ENCODE results near the gene S100Z. TPM values are rescaled to one million over a fixed set of nuclear protein-coding genes. Genes with fewer than 3 reads are reported as not detected.
"Not testable (repeated sequence)": the region's sequence is repeated elsewhere in the genome, so short reads cannot be mapped to it uniquely, and the experiment has no call there.

Gene S100Z
- polyA plus RNA-seq, 1 donor from 2014 or later = 5.3 TPM

DNA sequence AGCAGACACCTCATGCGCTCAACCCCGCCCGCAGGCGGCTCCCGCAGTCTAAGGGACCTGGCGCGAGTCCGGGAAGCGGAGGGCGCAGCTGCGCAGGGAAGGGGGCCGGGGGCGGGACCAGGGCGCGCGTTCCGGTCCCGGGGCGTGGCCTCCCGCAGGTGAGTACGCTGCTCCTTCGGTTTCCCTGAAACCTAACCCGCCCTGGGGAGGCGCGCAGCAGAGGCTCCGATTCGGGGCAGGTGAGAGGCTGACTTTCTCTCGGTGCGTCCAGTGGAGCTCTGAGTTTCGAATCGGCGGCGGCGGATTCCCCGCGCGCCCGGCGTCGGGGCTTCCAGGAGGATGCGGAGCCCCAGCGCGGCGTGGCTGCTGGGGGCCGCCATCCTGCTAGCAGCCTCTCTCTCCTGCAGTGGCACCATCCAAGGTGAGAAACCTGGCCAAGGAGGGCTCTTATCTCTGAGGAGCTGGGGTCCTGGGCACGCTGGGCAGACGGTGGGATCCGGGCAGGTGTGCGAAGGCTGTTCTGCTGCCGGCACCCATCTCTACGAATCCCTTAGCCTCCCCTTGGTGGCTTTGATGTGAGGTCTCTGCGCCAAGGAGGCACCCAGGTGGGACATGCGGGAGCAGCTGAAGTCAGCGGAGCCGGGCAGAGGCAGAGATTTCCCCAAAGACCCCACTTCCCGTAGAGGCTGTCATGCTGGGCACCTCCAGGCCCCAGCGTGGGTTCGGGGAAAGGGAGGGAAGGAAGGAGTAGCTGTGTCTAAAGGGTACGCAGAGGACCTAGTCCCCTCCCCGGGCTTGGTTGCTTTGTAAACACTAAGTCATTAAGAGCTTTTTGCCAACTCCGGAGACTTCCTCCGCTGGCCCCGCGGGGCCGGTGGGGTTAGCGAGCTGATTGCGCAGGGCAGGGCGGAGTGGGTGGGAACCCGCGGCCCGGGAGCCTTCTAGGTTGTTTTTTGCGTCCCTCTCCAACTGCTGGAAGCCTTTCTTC is 30.7 kb upstream of the S100Z start, which contains the start of gene F2RL1:
Gene F2RL1, plus strand, starts transcription at position 187 of the 988 bp plus-strand sequence. Its CDS starts 153 bp downstream, at position 340.
- Mint-ChIP-seq H3K36me3 (peaks cover 2% of the 10 kb centered on the region), H3K9me3 (no peaks in the 10 kb centered on the region), H3K27me3 (peaks cover 40% of the 10 kb centered on the region), H3K4me3 (peak within 1 kb of the TSS; percentile 73 to 93 (median 88)), H3K4me1 (peaks cover 3 to 15% (median 7%) of the 10 kb centered on the region in 3 donors), H3K27ac (peak within 1 kb of the TSS in 1 of 3 donors; percentile 77)

DNA sequence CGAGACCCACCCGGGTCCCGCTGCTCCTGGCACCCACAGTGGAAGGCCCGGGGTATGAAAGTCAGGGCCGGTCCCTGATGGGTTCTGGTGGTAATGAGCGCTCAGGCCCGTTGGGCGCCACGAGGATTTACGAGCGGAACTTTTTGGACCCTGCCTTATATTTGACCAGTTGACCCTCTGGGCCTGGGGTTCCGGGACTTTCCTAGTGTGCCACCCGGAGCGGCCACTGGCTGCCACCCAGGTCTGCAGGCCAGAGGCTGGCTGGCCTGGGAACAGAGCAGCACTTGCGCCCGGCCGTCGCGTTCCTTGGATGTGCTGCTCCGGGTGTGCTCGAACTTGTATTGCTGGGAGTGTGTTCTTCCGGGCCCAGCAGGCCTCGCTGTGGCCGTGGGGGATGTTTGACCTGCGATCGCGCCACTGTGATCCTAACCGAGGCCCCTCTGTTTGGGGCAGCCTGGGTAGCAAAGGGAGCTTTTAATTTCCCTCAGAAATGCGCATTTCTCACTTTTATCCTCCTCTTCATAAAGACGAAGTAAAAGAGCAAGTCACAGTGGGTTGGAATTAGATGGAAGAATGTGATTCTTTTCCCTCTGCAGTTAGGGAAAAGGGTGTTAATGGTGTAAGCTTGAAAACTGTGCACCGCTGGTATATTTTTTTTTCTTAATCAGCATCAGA is 29.8 kb upstream of the S100Z start:
- peak overlapping the region; percentile 73 to 93 (median 88) for H3K4me3 Mint-ChIP-seq
- H3K27me3 Mint-ChIP-seq = peaks cover 40% of the 10 kb centered on the region
- no peak overlapping the region for H3K27ac Mint-ChIP-seq
- no peaks in the 10 kb centered on the region for H3K9me3 Mint-ChIP-seq
- H3K4me1 Mint-ChIP-seq = peaks cover 3 to 15% (median 7%) of the 10 kb centered on the region in 3 donors
- H3K36me3 Mint-ChIP-seq = peaks cover 4% of the 10 kb centered on the region

DNA sequence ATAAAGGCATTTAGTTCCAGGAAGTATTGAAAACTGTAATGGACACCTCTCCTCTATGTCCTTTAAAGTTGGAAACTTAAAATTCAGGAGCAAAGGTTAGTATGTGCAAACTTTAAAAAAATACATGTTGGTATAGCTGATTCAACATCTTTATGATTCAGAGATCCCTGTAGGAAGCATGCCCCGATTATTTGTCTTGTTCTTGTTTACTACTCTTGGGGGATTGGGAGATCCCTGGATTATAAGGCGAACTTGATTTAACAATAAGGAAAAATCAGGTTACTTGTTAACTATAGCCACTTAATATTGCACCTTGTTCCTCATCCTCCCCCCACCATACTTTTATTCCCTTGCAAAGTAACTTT is 29.3 kb upstream of the S100Z start:
- Mint-ChIP-seq H3K27me3 (peaks cover 37% of the 10 kb centered on the region), H3K27ac (no peak overlapping the region), H3K9me3 (no peaks in the 10 kb centered on the region), H3K4me1 (peaks cover 3 to 15% (median 7%) of the 10 kb centered on the region in 3 donors), H3K36me3 (peaks cover 8% of the 10 kb centered on the region), H3K4me3 (peak overlapping the region; percentile 73 to 93 (median 80))

DNA sequence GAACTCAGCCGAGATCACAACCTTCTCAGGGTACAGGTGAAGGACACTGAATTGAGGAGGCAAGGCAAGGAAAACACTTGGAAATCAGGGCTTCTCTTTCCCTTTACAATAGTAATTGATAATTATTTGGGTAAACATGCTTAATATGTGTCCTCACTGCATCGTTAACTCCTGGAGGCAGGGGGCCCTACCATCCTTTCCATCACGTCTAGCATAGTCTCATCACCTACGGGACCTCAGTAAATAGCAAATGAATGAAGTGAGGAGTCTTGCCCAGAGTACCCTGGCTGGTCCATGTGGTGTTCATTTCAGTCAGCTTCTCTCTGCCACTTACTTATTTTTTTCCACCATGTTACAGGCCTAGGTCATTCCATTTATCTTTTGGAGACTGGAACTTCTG is 28.7 kb upstream of the S100Z start:
- peaks cover 3 to 15% (median 7%) of the 10 kb centered on the region in 3 donors for H3K4me1 Mint-ChIP-seq
- H3K27me3 Mint-ChIP-seq = peaks cover 32% of the 10 kb centered on the region
- peaks cover 8% of the 10 kb centered on the region for H3K36me3 Mint-ChIP-seq
- peak overlapping the region in 3 of 4 donors; percentile 17 to 85 (median 74) for H3K4me3 Mint-ChIP-seq
- no peaks in the 10 kb centered on the region for H3K9me3 Mint-ChIP-seq
- no peak overlapping the region for H3K27ac Mint-ChIP-seq

DNA sequence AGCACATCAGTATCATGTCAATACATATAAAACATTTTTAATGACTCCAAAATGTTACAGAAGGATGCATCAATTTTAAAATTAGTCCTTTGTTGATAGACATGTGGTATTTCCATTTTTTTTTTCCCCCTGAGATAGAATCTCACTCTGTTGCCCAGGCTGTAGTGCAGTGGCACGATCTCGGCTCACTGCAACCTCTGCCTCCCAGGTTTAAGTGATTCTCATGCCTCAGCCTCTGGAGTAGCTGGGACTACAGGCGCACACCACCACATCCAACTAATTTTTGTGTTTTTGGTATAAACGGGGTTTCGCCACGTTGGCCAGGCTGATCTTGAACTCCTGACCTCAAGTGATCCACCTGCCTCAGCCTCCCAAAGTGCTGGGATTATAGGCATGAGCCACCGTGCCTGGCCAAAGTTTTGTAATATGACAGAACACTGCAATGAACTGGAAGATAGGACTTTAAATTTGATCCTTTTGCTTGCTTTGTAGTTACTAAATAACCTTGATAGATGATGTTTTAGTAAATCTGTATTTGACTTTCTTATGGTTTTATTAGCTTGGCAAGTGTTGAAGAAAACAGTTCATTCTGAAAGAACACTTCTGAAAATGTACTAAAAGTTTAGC is 27.6 kb upstream of the S100Z start:
- peak overlapping the region in 1 of 4 donors; percentile 23 for H3K4me3 Mint-ChIP-seq
- H3K4me1 Mint-ChIP-seq = peaks cover 3 to 15% (median 7%) of the 10 kb centered on the region in 3 donors
- not testable (repeated sequence) for H3K27ac Mint-ChIP-seq, H3K36me3 Mint-ChIP-seq, H3K9me3 Mint-ChIP-seq
- H3K27me3 Mint-ChIP-seq = peaks cover 29% of the 10 kb centered on the region

DNA sequence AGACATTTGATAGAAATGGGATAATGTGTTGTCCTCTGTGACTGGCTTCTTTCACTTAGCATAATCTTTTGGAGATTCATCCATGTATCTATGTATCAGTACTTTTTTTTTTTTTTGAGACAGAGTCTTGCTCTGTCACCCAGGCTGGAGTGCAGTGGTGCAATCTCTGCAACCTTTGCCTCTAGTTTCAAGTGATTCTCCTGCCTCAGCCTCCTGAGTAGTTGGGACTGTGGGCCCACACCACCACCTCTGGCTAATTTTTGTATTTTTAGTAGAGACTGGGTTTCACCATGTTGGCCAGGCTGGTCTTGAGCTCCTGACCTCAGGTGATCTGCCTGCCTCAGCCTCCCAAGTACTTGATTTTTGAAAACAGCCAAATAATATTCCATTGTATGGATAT is 23.4 kb upstream of the S100Z start:
- not testable (repeated sequence) for H3K9me3 Mint-ChIP-seq, H3K4me1 Mint-ChIP-seq, H3K4me3 Mint-ChIP-seq, H3K27ac Mint-ChIP-seq, H3K27me3 Mint-ChIP-seq
- H3K36me3 Mint-ChIP-seq = peaks cover 10% of the 10 kb centered on the region

DNA sequence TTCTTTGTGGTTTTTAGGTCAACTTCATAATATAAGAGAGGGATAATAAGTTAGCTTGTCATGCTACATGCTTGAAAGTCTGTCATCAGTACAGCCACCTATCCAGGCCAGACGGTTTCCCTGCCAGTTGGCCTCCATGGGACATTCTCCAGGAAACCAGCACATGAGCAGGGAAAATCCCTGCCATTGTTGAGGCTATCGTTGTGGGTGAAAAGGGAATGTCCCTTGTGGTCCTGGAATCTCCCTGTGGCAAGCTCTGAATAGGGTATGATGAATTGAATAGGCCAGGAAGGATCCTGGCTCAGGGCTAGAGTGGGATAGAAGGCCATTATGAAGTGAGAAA is 18.7 kb upstream of the S100Z start:
- Mint-ChIP-seq H3K9me3 (no peaks in the 10 kb centered on the region), H3K27me3 (no peaks in the 10 kb centered on the region), H3K36me3 (peaks cover 9% of the 10 kb centered on the region), H3K27ac (no peak overlapping the region), H3K4me3 (no peak overlapping the region), H3K4me1 (no peaks in the 10 kb centered on the region)

DNA sequence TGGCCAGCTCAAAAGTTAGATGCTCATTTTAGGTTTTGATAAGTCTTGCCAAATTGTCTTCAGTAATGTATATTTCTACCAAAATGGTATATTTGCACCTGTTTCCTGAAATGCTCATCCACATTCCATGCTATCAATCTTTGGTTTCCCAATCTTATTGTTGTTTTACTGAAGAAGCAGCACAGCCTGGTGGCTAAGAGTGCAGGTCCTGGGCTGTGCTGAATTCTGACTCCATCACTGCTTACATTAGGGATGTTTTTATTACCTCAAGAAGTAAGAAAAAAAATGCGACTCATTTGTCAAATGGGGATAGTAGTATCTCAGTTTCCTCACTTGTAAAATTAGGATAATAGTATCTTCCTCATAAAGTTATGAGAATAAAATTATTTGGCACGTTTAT is 13.6 kb upstream of the S100Z start:
- H3K4me1 Mint-ChIP-seq = no peaks in the 10 kb centered on the region
- no peaks in the 10 kb centered on the region for H3K9me3 Mint-ChIP-seq
- H3K4me3 Mint-ChIP-seq = no peak overlapping the region
- H3K27ac Mint-ChIP-seq = no peak overlapping the region
- H3K36me3 Mint-ChIP-seq = peaks cover 7% of the 10 kb centered on the region
- H3K27me3 Mint-ChIP-seq = peaks cover 3% of the 10 kb centered on the region

DNA sequence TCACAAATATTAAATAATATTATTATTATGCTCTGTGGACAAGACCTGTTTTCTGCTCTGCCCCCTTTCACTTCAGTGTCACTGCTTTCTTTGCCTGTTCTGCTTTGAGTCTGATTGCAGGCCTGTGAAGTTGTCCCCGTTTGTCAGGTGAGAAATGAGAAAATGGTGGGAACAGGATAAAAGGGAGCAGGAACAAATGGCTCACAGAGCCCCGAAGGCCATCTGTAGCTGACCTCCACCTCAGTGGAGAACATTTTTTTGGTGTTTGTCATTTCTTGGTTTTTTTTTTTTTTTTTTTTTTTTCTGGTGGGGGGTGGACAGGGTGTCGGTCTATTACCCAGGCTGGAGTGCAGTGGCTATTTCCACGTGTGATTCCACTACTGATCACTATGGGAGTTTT is 13.2 kb upstream of the S100Z start:
- H3K36me3 Mint-ChIP-seq = peaks cover 7% of the 10 kb centered on the region
- H3K9me3 Mint-ChIP-seq = no peaks in the 10 kb centered on the region
- H3K27me3 Mint-ChIP-seq = peaks cover 3% of the 10 kb centered on the region
- no peaks in the 10 kb centered on the region for H3K4me1 Mint-ChIP-seq
- no peak overlapping the region for H3K27ac Mint-ChIP-seq
- no peak overlapping the region for H3K4me3 Mint-ChIP-seq

DNA sequence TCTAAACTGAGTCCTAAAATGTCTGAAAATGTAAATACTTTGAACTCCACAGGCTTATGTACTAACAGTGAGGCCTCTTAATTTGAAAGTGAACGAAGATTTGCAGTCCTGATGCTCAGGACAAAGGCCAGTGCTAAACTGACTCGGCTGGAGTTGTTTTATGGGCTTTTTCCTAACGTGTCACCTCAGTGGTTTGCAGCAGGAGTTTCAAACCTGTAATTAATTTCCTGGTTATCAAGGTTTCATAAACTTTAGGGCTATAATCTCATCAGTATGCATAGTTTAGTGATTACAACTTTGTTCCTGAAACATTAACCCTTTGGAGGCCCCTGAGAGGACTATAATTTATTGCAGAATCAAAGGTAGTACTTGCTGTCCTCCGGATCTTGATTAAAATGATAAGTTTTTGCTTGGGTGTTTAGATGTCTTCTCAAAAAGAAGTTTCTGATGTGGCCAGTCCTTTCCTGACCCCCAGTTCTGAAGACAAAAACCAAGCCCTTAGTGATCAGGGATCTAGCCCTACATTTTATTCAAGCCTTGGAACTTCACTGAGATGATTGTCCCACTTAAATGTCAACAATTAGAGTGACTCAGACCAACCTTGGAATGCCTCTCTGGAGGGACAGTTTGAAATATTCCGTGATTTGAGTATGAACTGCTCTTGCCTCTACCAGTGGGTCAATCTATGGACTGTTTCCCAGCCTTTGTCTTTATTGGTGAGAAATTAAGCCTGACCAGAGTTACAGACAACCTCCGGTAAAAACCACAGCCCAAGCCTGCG is 11.1 kb upstream of the S100Z start:
- Mint-ChIP-seq H3K27me3 (peaks cover 3% of the 10 kb centered on the region), H3K4me1 (no peaks in the 10 kb centered on the region), H3K4me3 (no peak overlapping the region), H3K27ac (no peak overlapping the region), H3K36me3 (peaks cover 5% of the 10 kb centered on the region), H3K9me3 (no peaks in the 10 kb centered on the region)

DNA sequence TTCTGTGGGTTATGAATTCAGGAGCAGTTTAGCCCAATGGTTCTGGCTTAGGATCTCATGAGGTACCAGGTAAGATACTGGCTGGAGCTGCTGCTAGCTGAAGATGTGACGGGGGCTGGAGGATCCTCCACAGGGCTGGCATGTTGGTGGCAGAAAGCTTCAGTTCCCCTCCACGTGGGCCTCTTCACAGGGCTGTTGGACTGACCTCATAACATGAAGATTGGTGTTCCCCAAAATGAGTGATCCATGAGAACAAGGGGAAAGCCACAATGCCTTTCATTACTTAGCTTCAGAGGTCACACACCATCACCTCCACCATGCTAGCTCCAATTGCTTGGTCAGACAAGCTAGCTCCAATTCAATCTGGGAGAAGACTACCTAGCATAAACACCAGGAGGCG is 8.5 kb upstream of the S100Z start:
- peaks cover 2% of the 10 kb centered on the region for H3K36me3 Mint-ChIP-seq
- peak overlapping the region in 1 of 4 donors; percentile 56 for H3K4me3 Mint-ChIP-seq
- H3K4me1 Mint-ChIP-seq = no peaks in the 10 kb centered on the region
- H3K9me3 Mint-ChIP-seq = no peaks in the 10 kb centered on the region
- H3K27me3 Mint-ChIP-seq = peaks cover 3% of the 10 kb centered on the region
- no peak overlapping the region for H3K27ac Mint-ChIP-seq

DNA sequence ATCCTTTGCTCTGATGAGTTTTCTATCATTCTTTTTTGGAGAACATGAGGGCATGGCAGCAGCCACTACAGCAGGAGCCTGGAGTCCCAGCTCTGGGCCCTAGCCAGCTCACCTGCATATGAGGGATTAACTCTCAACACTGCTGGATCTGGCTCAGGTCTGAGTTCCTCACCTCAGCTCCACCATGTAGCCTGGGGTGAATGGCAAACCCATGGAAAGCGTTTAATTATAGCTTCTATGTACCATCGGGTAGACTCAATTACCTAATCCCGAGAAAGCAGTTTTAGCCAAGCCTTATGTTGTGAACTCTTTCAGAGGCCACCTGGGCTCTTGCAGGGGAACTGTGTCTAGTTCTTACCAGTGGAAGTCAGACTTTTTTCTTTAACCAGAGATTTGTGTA is 3.9 kb upstream of the S100Z start:
- no peak overlapping the region for H3K27ac Mint-ChIP-seq
- H3K27me3 Mint-ChIP-seq = peaks cover 1% of the 10 kb centered on the region
- peaks cover under 1 to 8% (median 3%) of the 10 kb centered on the region in 3 donors for H3K4me1 Mint-ChIP-seq
- peaks cover 4% of the 10 kb centered on the region for H3K36me3 Mint-ChIP-seq
- H3K9me3 Mint-ChIP-seq = no peaks in the 10 kb centered on the region
- no peak overlapping the region for H3K4me3 Mint-ChIP-seq

DNA sequence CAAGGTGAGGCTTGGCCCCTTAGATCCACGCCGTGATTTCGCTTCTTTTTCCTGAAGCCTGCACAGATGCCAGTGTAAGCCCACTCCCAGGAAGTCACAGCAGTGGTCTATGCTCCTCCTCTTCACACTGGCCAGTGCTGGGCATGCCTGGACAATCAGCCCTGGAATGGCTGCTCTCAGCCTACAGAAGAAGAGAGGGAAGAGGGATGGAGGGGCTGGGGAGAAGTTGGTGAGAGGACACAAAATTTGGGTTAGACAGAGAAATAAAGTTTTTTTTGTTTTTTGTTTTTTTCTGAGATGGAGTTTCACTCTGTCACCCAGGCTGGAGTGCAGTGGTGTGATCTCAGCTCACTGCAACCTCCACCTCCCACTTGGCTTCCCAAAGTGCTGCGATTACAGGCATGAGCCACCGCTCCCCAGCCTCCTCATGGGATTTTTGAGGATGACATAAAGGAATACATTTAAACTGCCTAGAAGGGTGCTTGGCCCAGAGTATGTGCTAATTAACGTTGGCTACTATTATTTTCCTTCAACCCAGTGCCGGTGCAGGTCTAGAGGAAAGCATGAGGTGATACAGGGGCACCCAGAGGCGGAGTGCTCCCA is 830 bp downstream of the S100Z start:
- H3K4me3 Mint-ChIP-seq = peak overlapping the region; percentile 16 to 90 (median 71)

More for the DNA sequence above, 830 bp downstream of the S100Z start:
- Mint-ChIP-seq H3K27me3 (peaks cover 1% of the 10 kb centered on the region), H3K27ac (peak overlapping the region in 1 of 3 donors; percentile 60), H3K4me1 (peaks cover 19 to 35% (median 33%) of the 10 kb centered on the region in 3 donors), H3K9me3 (peaks cover 0 to 2% (median 0%) of the 10 kb centered on the region in 3 donors), H3K36me3 (peaks cover 6% of the 10 kb centered on the region)
